ENCODE results near the gene DIO3.

- TF ChIP-seq, protein P1, sequence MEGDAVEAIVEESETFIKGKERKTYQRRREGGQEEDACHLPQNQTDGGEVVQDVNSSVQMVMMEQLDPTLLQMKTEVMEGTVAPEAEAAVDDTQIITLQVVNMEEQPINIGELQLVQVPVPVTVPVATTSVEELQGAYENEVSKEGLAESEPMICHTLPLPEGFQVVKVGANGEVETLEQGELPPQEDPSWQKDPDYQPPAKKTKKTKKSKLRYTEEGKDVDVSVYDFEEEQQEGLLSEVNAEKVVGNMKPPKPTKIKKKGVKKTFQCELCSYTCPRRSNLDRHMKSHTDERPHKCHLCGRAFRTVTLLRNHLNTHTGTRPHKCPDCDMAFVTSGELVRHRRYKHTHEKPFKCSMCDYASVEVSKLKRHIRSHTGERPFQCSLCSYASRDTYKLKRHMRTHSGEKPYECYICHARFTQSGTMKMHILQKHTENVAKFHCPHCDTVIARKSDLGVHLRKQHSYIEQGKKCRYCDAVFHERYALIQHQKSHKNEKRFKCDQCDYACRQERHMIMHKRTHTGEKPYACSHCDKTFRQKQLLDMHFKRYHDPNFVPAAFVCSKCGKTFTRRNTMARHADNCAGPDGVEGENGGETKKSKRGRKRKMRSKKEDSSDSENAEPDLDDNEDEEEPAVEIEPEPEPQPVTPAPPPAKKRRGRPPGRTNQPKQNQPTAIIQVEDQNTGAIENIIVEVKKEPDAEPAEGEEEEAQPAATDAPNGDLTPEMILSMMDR (IDR thresholded peaks at IDR 0.05), result no peak
- TF ChIP-seq POLR2A (IDR thresholded peaks at IDR 0.05) (no peak), EP300 (IDR thresholded peaks at IDR 0.05) (no peak)
These were observed 4.0 kb upstream of the DIO3 start for GRCh38 chr14:101557321-101557695.
